HG03196 (cell line): ENCODE results near the gene COX18.

Experiments used
- ATAC-seq: cut with Tn5 transposase; IDR thresholded peaks from one replicate; pipeline ENCODE4 v1.9.1; 2021; ENCODE audit not compliant: unreplicated experiment

COX18 gene

DNA sequence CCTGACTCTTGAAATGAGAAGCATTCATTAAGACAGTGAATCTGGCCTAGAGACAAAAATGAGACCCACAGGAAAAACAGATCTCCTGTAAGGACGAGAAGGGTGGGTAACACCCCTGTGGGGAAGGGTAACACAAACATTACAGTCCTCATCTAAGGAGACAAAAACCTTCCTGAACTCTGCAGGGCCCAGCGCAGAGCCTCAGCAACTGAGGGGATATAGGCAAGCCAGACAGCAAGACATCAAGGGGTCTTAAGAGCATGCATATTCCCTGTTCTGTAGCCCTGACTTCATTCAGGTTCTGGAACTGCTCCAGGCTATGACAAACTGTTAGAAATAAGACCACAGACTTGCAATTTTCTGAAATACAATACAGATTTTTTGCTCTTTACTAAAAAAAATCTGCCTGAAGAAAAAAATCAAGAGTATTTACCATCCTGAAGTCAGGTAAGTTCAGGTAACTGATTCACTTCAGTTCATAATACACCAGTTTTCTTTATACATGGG, 15.5 kb downstream of the COX18 start:
- ATAC-seq, result no peak

DNA sequence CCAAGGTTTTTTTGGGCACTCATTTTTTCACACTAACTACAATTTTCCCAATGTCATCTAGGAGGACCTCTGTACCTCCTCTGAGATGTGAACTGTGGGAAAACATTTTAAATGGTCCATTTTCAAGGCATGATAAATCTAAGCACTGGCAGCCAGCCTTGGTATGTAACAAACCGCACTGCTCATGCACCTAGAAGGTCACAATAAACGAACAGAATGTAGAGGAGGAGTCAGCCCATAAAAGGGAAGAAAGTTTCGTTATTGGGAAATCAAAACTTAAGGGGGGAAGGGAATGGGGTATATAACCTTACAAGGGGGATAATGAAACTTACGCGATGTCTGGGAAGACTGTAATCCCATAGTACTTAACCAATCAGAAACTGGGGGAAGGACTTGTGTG, 16.4 kb downstream of the COX18 start:
- no peak for ATAC-seq

DNA sequence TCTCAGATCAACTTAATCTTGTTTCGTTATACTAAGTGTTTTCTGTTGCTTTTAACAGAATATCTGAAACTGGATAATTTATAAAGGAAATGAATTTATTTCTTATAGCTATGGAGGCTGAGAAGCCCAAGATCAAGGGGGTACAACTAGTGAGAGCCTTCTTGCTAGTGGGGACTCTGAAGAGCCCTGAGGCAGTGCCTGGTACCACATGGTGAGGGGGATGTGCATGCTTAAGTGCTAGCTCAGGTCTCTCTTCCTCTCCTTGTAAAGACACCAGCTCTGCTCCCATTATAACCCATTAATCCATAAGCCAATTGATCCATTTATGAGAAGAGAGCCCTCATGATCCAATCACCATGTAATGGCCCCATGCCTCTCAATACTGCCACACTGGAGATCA, 17.9 kb downstream of the COX18 start:
- ATAC-seq, result no peak

DNA sequence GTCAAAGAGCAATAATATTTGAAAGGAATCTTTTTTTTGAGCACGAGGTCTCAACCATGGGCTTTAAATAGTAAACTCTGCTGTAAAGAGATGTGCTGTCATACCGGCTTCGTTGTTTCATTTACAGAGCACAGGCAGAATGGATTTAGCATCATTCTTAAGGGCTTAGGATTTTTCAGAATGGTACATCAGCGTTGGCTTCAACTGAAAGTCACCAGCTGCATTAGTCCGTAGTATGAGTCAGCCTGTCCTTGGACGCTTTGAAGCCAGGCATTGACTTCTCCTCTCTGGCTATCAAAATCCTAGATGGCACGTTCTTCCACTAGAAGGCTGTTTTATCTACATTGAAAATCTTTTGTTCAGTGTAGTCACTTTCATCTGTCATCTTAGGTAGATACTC, 23.6 kb downstream of the COX18 start:
- no peak for ATAC-seq

DNA sequence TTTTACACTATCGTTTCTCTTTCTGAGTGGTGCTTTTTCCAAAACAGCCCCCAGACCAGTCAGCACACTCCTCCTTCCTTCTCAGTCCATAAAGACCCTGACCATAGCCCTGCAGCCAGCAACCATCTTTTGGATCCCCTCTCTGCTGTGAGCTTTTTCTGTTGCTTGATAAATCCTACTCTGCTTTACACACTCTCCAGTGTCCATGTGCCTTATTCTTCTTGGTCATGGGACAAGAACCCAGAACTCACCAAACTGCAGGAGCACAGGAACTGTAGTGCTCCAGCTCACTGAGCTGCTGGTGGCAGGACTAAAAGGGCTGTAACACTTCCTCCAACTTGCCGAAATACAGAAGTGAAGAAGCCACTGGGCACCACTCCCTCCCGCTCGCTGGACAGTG, 32.5 kb downstream of the COX18 start:
- ATAC-seq, result no peak

DNA sequence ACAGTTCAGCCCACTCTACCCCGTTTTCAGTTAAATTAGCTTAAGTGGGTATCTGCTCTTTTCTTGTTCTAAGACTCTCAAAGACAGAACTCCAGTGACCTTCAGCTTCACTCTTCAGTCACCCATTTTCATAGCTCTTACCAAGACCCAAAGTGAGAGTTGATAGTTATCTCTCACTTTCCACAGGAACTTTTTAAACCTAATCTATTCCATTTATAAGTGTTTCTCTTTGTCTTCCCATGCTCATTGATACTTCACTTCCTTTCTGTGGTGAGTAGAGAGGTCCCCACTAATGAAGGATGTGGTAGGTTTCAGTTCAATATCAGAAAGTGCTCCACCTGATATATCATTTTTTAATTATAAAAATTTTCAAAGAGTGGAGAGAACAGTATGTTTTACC, 33.4 kb downstream of the COX18 start:
- ATAC-seq, result no peak

DNA sequence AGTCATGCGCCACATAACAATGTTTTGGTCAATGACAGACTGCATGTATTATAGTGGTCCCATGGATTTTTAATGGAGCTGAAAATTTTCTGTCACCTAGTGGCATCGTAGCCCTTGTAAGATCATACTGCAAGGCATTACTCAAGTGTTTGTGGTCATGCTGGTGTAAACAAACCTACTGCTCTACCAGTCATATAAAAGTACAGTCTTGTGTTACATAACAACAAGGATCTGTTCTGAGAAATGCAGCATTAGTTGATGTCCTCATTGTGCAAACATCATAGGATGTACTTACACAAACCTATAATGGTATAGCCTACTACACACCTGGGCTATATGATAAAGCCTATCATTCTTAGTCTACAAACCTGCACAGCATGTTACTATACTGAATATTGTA, 34.6 kb downstream of the COX18 start:
- ATAC-seq, result no peak

DNA sequence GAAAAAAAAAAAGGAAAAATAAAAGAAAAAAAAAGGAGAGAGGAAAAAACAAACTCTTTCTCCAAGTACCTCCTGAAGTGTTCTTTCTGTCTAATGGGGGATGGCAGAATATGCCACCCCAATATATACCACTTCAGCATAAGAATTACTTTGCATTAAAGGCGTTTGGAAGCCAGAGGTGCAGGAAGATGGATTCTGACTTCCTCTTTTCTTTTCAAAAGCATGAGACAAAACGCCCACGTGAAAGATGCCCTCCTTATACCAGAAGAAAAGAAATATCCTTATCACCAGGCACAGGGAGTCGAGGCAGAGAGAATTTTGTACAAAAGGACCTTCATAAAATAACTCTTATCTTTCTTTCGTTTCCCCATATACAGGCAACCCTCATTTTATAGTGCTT, 40.9 kb downstream of the COX18 start:
- no peak for ATAC-seq

DNA sequence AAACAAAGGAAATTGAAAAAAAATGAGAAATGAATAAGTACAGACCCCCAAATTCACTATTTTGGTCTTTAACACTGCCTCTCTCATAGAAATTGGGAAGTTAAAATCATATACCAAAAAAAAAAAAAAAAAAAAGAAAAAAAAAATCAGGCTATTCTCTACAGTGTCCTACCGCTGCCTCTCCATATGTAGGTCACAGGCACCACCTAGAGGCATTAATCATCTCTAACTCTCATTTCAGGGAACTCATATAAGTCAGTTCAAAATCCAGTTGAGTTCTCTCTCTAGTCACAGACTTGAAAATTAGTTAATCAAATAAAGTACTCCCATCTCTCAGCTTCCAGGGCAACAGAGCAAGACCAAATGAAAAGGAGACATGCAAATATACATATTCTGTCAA, 47.9 kb downstream of the COX18 start:
- no peak for ATAC-seq

DNA sequence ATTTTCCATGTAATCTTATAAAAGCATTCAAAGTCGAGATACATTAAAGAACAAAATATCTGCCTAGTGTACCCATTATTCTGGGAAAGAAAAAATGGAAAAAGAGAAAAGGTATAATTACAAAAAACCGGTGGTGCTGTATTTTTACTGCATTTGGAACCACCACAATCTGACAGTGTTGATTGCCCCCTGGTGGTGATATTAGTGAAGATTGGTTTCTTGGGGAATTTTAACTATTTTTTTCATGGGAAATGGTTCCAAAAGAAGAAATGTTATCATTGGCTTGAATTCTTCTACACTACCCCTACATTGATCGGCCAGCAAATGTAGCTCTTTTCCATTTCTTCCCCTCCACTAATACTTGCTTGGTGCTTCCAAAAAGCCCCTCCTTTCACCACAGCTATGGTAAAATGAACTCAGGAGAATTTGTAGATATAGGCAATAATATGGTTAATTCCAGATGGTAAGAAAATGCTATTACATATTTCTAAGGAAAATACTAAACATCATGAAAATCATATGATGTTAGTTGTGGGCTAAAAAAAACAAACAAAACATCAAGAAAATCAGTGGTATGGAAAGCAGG, 50.0 kb downstream of the COX18 start:
- ATAC-seq, result no peak

DNA sequence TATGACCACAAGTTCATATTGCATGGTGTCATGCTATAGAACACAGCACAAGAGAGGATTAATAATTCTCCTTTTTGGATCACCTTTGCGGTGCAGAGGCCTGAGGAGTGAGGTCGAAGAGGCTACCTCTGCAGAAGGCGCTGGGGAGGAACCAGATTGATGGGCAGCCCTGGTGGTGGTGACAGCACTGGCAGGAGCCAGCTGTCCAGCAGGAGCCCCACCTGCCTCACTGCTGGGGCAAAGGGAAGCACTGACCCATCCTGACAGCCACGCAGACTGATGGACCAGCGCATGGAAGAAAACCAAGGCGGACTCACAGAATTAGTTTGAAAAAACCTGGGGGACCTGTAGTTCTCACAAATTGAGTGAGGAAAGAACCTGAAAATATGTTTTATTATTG, 50.9 kb downstream of the COX18 start:
- ATAC-seq, result no peak

DNA sequence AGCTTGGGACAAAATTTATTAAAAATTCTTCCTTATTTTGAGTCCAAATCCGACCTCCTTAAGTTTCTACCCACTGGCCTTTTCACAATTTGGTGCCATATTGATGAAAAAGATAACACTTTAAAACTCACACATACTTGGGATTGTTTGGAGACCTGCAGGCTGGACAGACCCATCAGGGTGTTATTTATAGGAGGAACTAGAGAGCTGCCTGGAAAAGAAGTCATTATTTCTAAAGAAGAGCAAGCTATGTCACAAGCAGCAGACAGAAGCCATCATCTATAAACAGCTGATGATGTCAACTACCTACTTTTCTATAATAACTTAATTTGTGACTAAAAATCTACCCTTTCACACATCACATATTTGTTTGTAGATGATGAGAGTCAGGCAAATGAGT, 56.2 kb downstream of the COX18 start:
- ATAC-seq, result no peak

DNA sequence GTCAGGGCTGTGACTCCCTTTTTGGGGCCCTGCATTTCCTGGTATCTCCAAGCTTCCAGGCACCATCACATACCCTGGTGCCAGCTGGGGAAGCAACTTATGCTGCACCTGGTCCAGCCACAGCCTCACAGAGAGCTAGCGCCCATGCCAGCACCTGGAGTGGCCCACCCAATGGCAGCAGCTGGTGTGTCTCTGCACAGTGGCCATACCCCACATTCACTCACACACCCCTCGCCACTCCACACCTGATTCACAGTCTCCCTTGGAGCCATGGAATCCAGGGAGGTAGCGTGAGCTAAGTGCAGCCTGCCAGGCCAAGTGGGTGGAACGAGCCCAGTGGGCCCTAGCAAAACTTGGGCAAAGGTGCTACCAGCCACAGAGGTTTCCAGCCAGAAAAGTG, 56.8 kb downstream of the COX18 start:
- no peak for ATAC-seq

DNA sequence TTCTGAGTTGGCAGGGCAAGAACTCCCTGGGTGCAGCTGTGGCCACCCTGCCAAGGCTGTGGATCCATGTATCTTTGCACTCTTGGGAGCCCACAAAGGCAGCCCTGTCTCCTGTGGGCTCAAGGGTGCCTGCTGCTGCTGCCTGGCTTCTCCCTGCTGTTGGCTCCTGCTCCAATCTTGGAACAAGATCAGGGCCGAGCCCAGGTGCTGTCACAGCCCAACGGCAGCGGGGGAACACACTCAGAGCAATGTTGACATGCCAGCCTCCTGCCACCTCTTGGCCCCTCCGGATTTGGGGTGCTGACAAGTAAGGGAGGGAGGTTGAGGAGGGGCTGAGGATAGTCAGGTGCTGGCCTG, 57.9 kb downstream of the COX18 start:
- ATAC-seq, result no peak

DNA sequence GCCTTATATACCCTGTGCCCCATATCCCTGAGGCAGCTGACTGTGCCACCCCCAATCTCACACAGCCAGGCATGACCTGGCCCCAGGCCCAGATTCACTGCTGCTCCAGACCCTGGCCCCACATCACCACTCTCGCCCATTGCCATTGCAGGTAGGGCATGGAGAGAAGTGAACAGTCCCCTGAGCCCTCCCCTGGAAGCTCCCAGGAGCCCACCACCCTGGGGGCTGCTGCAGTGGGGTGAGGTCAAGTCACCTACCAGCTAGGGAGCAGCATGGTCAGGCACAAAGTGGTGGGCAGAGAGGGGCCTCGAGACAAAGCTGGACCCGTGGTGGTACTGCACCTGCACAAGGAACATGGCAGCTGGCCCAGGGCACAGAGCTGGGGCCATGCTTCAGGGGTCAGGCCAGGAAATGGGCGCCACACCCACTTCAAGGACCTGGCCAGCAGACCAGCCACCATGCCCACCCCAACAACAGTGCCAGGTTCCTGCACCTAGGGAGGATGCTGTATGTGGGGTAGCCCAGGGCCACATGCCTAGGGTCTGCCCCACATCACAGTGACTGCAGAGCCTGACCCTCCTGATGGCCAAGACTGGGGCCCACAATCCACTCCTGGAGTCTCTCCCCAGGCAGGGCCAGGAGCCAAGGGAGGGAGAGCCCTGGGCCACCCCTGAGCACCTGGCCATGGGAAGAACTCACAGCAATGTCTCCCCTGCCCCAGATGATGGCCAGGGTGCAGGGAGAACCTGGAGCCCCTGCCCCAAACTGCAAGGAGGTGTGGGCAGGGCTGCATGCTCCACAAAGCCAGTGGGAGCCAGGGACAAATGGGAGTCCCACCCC, 58.5 kb downstream of the COX18 start:
- ATAC-seq, result no peak

DNA sequence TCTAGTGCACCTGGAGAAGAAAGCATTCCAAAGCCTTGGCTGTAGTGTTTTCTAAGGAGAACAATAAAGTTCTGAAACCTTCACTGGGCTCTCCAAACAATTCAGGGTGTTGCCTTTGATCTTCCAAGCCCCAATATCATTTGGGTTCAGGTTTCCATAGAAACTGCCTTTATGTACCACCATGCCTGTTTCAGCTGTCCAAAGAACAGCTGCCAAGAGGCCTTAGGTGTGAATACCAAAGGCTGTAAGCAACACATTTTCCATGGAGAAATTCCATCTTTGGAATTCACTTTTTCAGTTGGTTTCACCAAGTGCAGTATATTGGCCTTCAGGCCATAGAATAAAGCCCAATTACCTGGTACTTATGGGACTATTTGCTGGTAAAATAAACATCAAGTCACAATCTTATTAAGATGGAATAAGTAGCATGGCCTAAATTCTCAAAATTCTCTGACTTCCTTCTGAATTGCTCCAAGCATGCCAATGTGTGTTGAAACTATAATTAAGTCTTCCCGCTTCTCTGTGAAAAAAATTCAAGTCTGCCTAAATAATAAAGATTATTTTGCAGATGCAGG, 61.9 kb downstream of the COX18 start:
- no peak for ATAC-seq

DNA sequence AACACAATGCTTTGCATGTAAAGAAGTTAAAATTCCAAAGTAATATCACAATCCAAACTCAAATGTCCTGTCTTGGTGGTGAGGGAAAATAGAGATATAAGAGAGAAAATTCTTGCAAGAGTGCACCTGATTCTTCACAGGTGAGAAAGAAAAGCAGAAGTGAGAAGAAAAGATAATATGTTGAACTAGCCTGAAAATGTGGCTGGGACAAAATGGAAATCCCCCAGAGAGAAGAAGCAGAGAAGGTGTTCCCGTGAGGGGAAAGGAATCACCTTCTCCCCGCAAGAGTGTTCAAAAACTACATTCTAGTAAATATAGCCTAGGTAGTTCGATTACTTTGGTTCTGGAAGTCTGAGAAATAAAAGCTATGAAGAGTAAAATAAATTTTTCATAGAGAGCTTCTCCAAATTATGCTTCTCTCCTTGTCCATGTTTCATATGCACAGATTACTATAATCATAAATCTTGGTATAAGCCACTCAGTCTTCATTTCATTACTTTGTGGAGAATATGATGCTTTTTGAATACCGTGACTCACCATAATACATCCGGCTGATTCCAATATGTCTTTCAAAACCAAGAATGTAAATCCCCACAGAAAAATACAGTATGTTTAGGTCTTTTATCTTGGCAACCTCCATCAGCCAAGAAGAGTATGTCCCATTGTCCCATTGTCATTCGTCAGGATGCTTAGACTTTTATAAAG, 63.1 kb downstream of the COX18 start:
- no peak for ATAC-seq

DNA sequence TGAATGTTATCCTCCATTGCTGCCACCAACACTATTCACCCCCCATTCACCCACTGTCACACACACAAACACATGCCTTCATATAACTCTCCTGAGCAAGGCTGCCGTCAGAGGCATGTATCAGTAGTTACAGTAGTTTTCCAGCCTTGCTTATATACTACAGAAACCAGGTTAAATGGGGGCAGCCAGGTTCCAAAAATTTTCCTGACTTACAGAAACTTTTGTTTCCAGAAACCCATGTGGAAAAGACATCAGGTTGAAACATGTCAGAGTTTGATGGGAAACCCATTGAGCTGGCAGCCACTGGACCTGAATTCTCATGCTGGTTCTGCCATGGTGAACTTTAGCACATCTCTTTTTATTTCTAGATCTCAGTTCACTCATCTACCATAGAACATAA, 64.0 kb downstream of the COX18 start:
- ATAC-seq, result no peak
